K562 (cell line): ENCODE measurements around the gene PKIB.

Experiments used
- GTF2B ChIP-seq: IDR thresholded peaks from 2 replicates; pipeline ENCODE4 v1.6.1; 2011; ENCODE audit not compliant: insufficient read length; ENCODE audit errors: extremely low read depth
- REST ChIP-seq, 2 experiments: fragments of 450-650 bp; formaldehyde crosslinking in 1 of 2; IDR thresholded peaks; 2 replicates each; pipeline versions ENCODE4 v1.4.0 to v1.6.1; 2014 to 2020; ENCODE audit warnings: mild to moderate bottlenecking in 2 of 2, borderline replicate concordance in 1 of 2, low read depth in 1 of 2
- SREBF2 ChIP-seq: sonication (generic); formaldehyde crosslinking; IDR thresholded peaks from 2 replicates; pipeline ENCODE4 v1.4.0; 2020; ENCODE audit warnings: mild to moderate bottlenecking, missing genetic modification reagents
- TEAD4 ChIP-seq, 2 experiments: sonication (generic) in 1 of 2; formaldehyde crosslinking in 1 of 2; IDR thresholded peaks; 2 replicates each; pipeline versions ENCODE4 v1.6.1 to v1.8.0; 2012 to 2022; ENCODE audit warnings: borderline replicate concordance in 1 of 2, inconsistent platforms in 1 of 2, low read length in 1 of 2, mild to moderate bottlenecking in 1 of 2, missing genetic modification reagents in 1 of 2
- ZNF561 ChIP-seq: fragments of 450-650 bp; formaldehyde crosslinking; conservative IDR thresholded peaks from 2 replicates; pipeline ENCODE4 v1.4.0; 2020; ENCODE audit warnings: mild to moderate bottlenecking, moderate library complexity

DNA sequence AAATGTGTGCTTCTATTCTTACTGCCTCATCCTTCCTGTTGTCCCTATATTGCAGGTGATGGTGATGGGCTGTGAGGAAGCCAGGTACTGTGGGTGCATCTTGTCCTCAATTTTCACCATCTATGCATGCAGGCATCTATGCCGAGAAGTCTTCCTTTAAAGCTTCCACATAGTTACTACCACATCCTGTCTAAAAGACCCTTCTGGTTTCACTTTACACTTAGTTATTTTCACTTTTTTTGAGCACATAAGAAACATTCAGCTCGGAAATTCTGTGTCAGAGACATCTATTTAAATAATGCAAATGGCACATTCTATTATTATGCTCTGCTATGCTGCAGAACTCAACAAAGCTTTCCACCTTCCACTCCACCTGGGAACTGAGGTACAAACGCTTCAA lies 141.1 kb downstream of the PKIB start:
- TF ChIP-seq TEAD4 (IDR thresholded peaks at IDR 0.05; ENCODE audit: low read length) = no peak
- no peak for TF ChIP-seq TEAD4 (CRISPR knock-in tag; IDR thresholded peaks at IDR 0.05; ENCODE audit: borderline replicate concordance)
- no peak for TF ChIP-seq SREBF2 (CRISPR knock-in tag)
- TF ChIP-seq REST (IDR thresholded peaks at IDR 0.05; ENCODE audit: borderline replicate concordance) = no peak
- no peak for TF ChIP-seq REST (CRISPR knock-in tag; IDR thresholded peaks at IDR 0.05; ENCODE audit: low read depth)
- TF ChIP-seq ZNF561 (CRISPR knock-in tag) = no peak
- TF ChIP-seq GTF2B = no peak
